Karpas-422 (cell line): ENCODE measurements around the gene TMEM164. TPM values are rescaled to one million over a fixed set of nuclear protein-coding genes. Genes with fewer than 3 reads are reported as not detected.

Source experiments
- DNase-seq: peaks from one replicate; pipeline ENCODE4 v3.0.0-alpha.2; 2015
- H2AFZ ChIP-seq: fragments of 200-600 bp; sonication (generic); 2 replicates; pipeline ENCODE4 v1.6.1; 2014; ENCODE audit warnings: antibody characterized with exemption, low read length, mixed read lengths
- H3K27ac ChIP-seq: fragments of 200-600 bp; sonication (generic); 2 replicates; pipeline ENCODE4 v1.5.1; 2014; ENCODE audit warnings: mild to moderate bottlenecking, low read length, moderate library complexity
- H3K27me3 ChIP-seq: fragments of 200-600 bp; sonication (generic); 2 replicates; pipeline ENCODE4 v1.6.1; 2014; ENCODE audit warnings: low read length, mixed read lengths
- H3K36me3 ChIP-seq: fragments of 200-600 bp; sonication (generic); 2 replicates; pipeline ENCODE4 v1.6.1; 2014; ENCODE audit warnings: low read length, mixed read lengths; ENCODE audit not compliant: insufficient read depth
- H3K4me1 ChIP-seq: fragments of 200-600 bp; sonication (generic); 2 replicates; pipeline ENCODE4 v1.6.1; 2014; ENCODE audit warnings: mild to moderate bottlenecking, low read length, mixed read lengths
- H3K4me2 ChIP-seq: fragments of 200-600 bp; sonication (generic); 2 replicates; pipeline ENCODE4 v1.6.1; 2014; ENCODE audit warnings: low read length, low read depth, mild to moderate bottlenecking; ENCODE audit not compliant: poor library complexity, severe bottlenecking
- H3K4me3 ChIP-seq: fragments of 200-600 bp; sonication (generic); 2 replicates; pipeline ENCODE4 v1.5.1; 2014; ENCODE audit warnings: mild to moderate bottlenecking, antibody characterized with exemption, low read length, mixed read lengths
- H3K79me2 ChIP-seq: fragments of 200-600 bp; sonication (generic); 2 replicates; pipeline ENCODE4 v1.6.1; 2014; ENCODE audit warnings: mild to moderate bottlenecking, low read length, mixed read lengths
- H3K9ac ChIP-seq: fragments of 200-600 bp; sonication (generic); 2 replicates; pipeline ENCODE4 v1.6.0; 2014; ENCODE audit warnings: low read length
- H3K9me2 ChIP-seq: fragments of 200-600 bp; sonication (generic), shearing (Covaris generic); replicated peaks from 2 replicates; pipeline ENCODE4 v1.6.0; 2014; ENCODE audit warnings: mild to moderate bottlenecking, low read length, moderate library complexity; ENCODE audit not compliant: insufficient read depth
- H3K9me3 ChIP-seq: fragments of 300-700, 200-600 bp; sonication (generic); 2 replicates; pipeline ENCODE4 v1.6.1; 2014; ENCODE audit warnings: low read length, mixed read lengths
- H4K20me1 ChIP-seq: fragments of 200-600 bp; sonication (generic); 2 replicates; pipeline ENCODE4 v1.6.1; 2014; ENCODE audit warnings: mild to moderate bottlenecking, antibody characterized with exemption, low read length, low read depth; ENCODE audit not compliant: insufficient read depth
- total RNA-seq: library from RNA; depleted of rRNA; stranded (reverse); fragments of >200 nt; shearing (Covaris generic); gene quantifications from 2 replicates; pipeline ENCODE4 v1.2.3, GENCODE V29; 2014; ENCODE audit warnings: low replicate concordance

TMEM164 gene
- total RNA-seq, 1 experiment from 2014 or later = 14.1 TPM

GRCh38 chrX:110000000-110000399 is 2.9 kb upstream of the TMEM164 start:
- no peak for DNase-seq
- H4K20me1 ChIP-seq = no peaks in the 10 kb centered on the region
- no peak overlapping the region for H3K4me3 ChIP-seq
- no peak overlapping the region for H3K27ac ChIP-seq
- no peaks in the 10 kb centered on the region for H3K9me3 ChIP-seq
- H3K9me2 ChIP-seq = no peaks in the 10 kb centered on the region
- H3K4me2 ChIP-seq = no peak overlapping the region
- H3K27me3 ChIP-seq = no peaks in the 10 kb centered on the region
- peaks cover 27% of the 10 kb centered on the region for H3K4me1 ChIP-seq
- H2AFZ ChIP-seq = no peak overlapping the region
- no peaks in the 10 kb centered on the region for H3K36me3 ChIP-seq
- peaks cover 17% of the 10 kb centered on the region for H3K79me2 ChIP-seq
- H3K9ac ChIP-seq = no peak overlapping the region

GRCh38 chrX:110000847-110001713 is 1.8 kb upstream of the TMEM164 start:
- no peaks in the 10 kb centered on the region for H4K20me1 ChIP-seq
- H3K79me2 ChIP-seq = peaks cover 28% of the 10 kb centered on the region
- H3K36me3 ChIP-seq = no peaks in the 10 kb centered on the region
- no peak overlapping the region for H3K27ac ChIP-seq
- no peaks in the 10 kb centered on the region for H3K27me3 ChIP-seq
- no peak overlapping the region for H2AFZ ChIP-seq
- no peak overlapping the region for H3K4me3 ChIP-seq
- H3K9ac ChIP-seq = no peak overlapping the region
- peak; percentile 35 for DNase-seq
- H3K4me2 ChIP-seq = no peak overlapping the region
- H3K9me2 ChIP-seq = no peaks in the 10 kb centered on the region
- H3K9me3 ChIP-seq = no peaks in the 10 kb centered on the region
- peaks cover 31% of the 10 kb centered on the region for H3K4me1 ChIP-seq

GRCh38 chrX:110001740-110002299 is 1.1 kb upstream of the TMEM164 start:
- Histone ChIP-seq H3K36me3 (no peaks in the 10 kb centered on the region), H4K20me1 (no peaks in the 10 kb centered on the region), H3K9ac (peak overlapping the region; percentile 86)

GRCh38 chrX:110003167-110004156 is 548 bp downstream of the TMEM164 start:
- Histone ChIP-seq H3K9me3 (no peaks in the 10 kb centered on the region), H3K36me3 (no peaks in the 10 kb centered on the region), H3K4me2 (peak overlapping the region; percentile 73), H3K9me2 (no peaks in the 10 kb centered on the region), H2AFZ (no peak overlapping the region), H3K27me3 (no peaks in the 10 kb centered on the region), H3K27ac (no peak overlapping the region; the same call in 1 of the 2 replicates), H3K4me1 (peaks cover 35% of the 10 kb centered on the region), H3K4me3 (peak overlapping the region; percentile 78), H3K9ac (peak overlapping the region; percentile 86), H3K79me2 (peaks cover 49% of the 10 kb centered on the region), H4K20me1 (no peaks in the 10 kb centered on the region)
- peak; percentile 55 for DNase-seq

More at GRCh38 chrX:110001740-110002299, 1.1 kb upstream of the TMEM164 start:
- H3K27me3 ChIP-seq = no peaks in the 10 kb centered on the region
- peaks cover 34% of the 10 kb centered on the region for H3K4me1 ChIP-seq
- peak overlapping the region; percentile 78; the same call in 1 of the 2 replicates for H3K4me3 ChIP-seq
- no peaks in the 10 kb centered on the region for H3K9me2 ChIP-seq
- peaks cover 33% of the 10 kb centered on the region for H3K79me2 ChIP-seq
- peak overlapping the region; percentile 38; the same call in 1 of the 2 replicates for H2AFZ ChIP-seq
- H3K9me3 ChIP-seq = no peaks in the 10 kb centered on the region
- no peak for DNase-seq
- peak overlapping the region; percentile 73 for H3K4me2 ChIP-seq
- H3K27ac ChIP-seq = peak overlapping the region; percentile 42; the same call in 1 of the 2 replicates

- no peaks in the 10 kb centered on the region for H4K20me1 ChIP-seq
- peak overlapping the region; percentile 78 for H3K4me3 ChIP-seq
- peak overlapping the region; percentile 73 for H3K4me2 ChIP-seq
- H3K36me3 ChIP-seq = no peaks in the 10 kb centered on the region
- no peak overlapping the region for H3K27ac ChIP-seq
- no peaks in the 10 kb centered on the region for H3K9me3 ChIP-seq
- peaks cover 57% of the 10 kb centered on the region for H3K79me2 ChIP-seq
- peak overlapping the region; percentile 86 for H3K9ac ChIP-seq
- H2AFZ ChIP-seq = no peak overlapping the region
- peak; percentile 20 for DNase-seq
- H3K9me2 ChIP-seq = no peaks in the 10 kb centered on the region
- H3K27me3 ChIP-seq = no peaks in the 10 kb centered on the region
- H3K4me1 ChIP-seq = peaks cover 35% of the 10 kb centered on the region
Measured at GRCh38 chrX:110004215-110004614, 1.3 kb downstream of the TMEM164 start.

GRCh38 chrX:110004731-110005369 is 1.9 kb downstream of the TMEM164 start:
- H3K36me3 ChIP-seq = no peaks in the 10 kb centered on the region
- peak overlapping the region; percentile 78; the same call in 1 of the 2 replicates for H3K4me3 ChIP-seq
- H3K4me1 ChIP-seq = peaks cover 35% of the 10 kb centered on the region
- no peak overlapping the region for H2AFZ ChIP-seq
- no peaks in the 10 kb centered on the region for H3K9me3 ChIP-seq
- no peak overlapping the region for H3K9ac ChIP-seq
- H3K27ac ChIP-seq = no peak overlapping the region
- DNase-seq = no peak
- H3K27me3 ChIP-seq = no peaks in the 10 kb centered on the region
- peaks cover 60% of the 10 kb centered on the region for H3K79me2 ChIP-seq
- H4K20me1 ChIP-seq = no peaks in the 10 kb centered on the region
- H3K9me2 ChIP-seq = no peaks in the 10 kb centered on the region
- peak overlapping the region; percentile 73 for H3K4me2 ChIP-seq

GRCh38 chrX:110006161-110006560 is 3.2 kb downstream of the TMEM164 start:
- Histone ChIP-seq H4K20me1 (no peaks in the 10 kb centered on the region), H3K9me3 (no peaks in the 10 kb centered on the region), H3K4me2 (no peak overlapping the region), H3K27me3 (no peaks in the 10 kb centered on the region), H3K9ac (no peak overlapping the region), H3K27ac (no peak overlapping the region), H3K79me2 (peaks cover 63% of the 10 kb centered on the region), H3K36me3 (no peaks in the 10 kb centered on the region), H2AFZ (no peak overlapping the region), H3K9me2 (no peaks in the 10 kb centered on the region), H3K4me3 (no peak overlapping the region), H3K4me1 (peaks cover 35% of the 10 kb centered on the region)
- no peak for DNase-seq
